Erythroblast (primary cell): ENCODE results near the gene SYT13.

ENCODE experiments used
- GATA1 ChIP-seq: IDR thresholded peaks from 2 replicates; pipeline ENCODE4 v1.6.1; 2011; ENCODE audit warnings: low read depth, mild to moderate bottlenecking, control low read depth, low read length, moderate library complexity
- POLR2A ChIP-seq: IDR thresholded peaks from 2 replicates; pipeline ENCODE4 v1.6.1; 2011; ENCODE audit warnings: mild to moderate bottlenecking, low read length

GRCh38 chr11:45224766-45225165 lies 61.4 kb downstream of the SYT13 start:
- TF ChIP-seq POLR2A, result no peak
- no peak for TF ChIP-seq GATA1
